CD1c-positive myeloid dendritic cell (primary cell): Measurements from ENCODE around the gene ARHGAP5.
A peak's percentile ranks its signal among the peaks of the same experiment; 100 is the strongest.

Source experiments
- DNase-seq: peaks from one replicate; pipeline ENCODE4 v3.0.0-alpha.2; 2016; ENCODE audit errors: extremely low spot score

ARHGAP5 gene

GRCh38 chr14:32075672-32076277, 1.3 kb upstream of the ARHGAP5 start:
- DNase-seq, result no peak

DNA sequence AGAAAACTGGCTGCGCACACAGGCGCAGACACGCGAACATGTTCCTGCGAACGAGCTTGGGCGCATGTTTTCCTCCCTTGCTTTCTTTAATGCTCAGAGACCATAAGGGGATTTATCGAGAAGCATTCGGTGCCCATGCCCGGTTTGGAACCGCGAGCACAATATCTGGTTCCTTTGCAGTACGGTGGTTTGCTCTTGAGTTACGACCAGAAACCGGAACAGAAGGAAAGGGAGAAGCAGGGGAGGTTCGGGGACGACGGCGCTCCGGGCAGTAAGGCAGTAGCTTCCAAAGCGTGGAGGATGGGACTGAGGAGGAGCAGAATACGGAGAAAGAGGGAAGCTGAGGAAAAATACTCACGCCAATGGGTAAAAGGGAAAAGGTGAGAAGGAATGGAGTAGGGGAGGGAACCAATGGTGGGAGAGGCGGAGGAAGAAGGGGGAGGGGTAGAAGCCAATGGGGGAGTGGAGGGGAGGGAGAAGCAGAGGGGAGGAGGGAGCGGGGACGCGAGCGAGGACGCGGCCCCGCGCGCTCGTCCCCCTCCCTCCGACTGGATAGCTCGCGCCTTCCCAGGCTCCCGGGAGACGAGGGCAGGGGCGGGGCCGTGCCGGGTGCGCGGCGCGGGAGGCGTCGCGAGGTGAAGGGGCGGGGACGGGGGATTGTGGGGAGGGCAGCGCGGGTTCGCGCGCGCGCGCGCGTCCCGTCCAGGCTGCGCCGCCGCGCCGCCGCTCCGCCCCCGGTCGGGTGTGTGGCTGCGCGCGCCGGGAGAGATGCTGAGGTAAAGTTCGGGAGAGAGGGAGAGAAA, 625 bp upstream of the ARHGAP5 start:
- peak; percentile 80 for DNase-seq

DNA sequence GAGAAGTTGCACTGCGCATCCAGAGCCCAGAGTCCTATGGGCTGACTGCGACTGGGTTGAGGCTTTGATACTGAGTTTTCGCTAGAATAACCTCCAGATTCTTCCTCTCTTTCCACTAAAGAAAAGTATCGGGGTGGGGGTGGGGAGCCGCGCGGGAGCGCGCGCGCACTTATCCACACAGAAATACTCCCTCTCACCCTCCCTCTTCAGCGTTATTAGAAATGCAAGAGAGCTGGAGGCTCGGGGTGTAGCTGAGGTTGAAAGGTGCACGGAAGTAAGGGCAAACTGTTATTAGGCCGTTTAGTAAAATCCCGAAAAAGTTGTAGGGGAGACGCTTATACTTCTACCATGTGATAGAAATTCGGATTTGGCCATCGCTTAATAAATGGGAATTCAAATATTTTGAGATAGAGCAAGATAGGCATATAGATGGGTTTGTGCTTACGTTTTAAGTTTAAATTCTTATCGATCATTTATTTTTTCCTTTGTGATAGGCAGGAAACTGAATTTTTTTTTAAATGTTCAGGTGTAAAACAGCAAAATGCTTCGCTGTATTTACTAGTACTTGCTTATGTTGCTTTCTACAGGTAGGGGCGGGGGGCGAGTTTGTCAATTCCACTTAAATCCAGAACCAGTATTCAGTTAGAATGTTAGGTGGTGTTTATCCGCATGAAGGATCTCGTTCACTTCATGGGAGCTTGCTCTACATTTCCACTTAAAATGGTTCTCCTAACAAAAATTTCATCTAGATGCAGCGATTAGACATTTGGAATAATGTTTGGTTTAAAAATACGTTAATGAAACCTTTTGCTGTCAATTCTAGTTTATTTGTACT, 1.1 kb downstream of the ARHGAP5 start:
- DNase-seq, result peak; percentile 27

DNA sequence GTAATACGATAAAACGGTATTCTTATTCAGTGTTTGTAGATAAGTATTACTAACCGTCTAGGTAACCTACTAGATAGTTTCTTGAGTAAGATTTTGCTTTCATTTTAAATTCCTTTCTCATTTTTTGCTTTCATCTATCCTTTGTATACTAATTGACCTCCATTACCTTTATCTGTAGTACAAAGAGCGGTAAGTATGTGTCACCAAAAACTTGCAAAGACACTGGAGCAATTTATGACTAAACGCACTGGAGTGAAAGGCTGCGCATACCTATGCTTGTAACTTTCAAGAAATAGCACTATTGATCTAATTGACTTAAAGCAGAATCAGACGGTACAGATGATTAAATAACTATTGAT, 1.7 kb downstream of the ARHGAP5 start:
- no peak for DNase-seq

- DNase-seq, result no peak
Measured at GRCh38 chr14:32079264-32079663, 2.2 kb downstream of the ARHGAP5 start.

DNA sequence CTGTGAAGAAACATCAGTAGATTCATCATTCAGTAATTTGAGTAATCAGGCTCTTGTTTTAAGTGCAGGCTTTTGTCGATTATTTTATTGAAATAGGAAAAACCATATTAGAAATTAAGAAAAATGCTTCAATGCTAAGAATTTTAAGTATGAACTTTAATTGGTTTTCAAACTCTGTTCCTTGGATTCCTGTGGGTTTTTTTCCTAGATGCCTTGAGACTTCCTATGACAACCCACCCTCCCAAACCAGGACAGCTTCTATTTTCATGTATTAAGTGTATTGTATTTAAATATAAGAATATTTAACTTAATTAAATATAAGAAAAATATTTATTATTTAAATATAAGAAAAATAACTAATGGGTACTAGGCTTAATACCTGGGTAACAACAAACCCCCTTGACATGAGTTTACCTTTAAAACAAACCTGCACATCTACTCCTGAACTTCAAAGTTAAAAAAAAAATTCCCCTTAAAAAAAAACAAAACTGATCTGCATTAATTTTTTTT, 3.0 kb downstream of the ARHGAP5 start:
- DNase-seq, result no peak

DNA sequence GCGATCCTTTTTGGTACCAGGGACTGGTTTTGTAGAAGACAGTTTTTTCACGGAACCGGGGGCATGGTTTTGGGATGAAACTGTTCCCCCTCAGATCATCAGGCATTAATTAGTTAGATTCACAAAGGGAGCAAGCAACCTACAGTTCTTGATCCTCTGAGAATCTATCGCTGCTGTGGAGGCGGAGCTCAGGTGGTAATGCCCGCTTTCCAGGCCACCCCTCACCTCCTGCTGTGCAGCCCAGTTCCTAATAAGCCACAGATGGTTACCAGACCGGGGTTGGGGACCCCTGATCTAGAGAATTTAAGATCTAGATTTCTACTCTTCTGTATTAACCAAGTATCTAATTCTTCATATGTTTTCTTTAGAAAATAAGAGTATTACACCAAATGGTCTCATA, 4.8 kb downstream of the ARHGAP5 start:
- no peak for DNase-seq

GRCh38 chr14:32083315-32083624, 6.2 kb downstream of the ARHGAP5 start:
- DNase-seq, result no peak

DNA sequence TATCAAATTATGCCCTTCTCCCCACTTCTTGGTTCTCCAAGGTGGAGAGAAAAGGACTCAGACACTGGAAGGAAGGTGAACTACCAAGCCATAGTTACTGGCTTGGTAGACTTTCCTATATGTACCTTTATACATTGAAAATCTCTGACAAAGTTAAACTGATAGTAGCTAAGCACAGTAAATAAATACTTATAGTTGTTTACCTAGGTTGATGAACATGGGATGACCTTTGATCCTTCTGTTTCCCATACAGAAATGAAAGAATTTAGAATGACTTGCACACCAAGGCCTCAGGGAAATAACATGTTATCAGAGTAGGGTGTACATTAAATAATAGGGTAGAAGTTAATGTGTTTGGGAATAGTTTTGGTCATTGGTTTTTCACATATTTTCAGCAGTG, 6.7 kb downstream of the ARHGAP5 start:
- no peak for DNase-seq

DNA sequence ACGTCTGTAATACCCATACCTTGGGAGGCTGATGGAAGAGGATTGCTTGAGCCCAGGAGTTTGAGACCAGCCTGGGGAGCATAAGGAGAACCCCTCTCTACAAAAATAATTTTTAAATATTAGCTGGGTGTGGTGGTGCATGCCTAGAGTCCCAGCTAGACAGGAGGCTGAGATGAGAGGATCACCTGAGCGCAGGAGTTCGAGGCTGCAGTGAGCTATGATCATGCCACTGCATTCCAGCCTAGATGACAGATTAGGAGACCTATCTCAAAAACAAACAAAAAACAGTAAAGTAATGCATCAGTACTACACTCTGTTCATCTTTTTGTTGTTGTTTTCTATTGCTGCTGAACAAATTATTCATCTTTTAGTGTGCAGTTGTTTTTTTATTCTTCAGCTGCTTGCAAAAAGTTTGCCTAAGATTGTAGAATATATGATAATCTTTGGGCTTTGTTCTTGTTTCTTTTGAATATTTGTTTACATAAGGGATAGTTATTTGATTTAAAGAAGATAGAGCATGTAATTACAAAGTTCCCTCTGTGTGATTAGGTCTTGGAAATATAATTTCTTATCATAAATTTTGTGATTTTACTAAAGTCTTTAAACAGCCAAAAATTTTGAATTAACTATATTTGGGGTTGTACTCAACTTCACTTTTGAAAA, 8.2 kb downstream of the ARHGAP5 start:
- DNase-seq, result no peak

- DNase-seq, result no peak
Measured at GRCh38 chr14:32085845-32086383, 8.8 kb downstream of the ARHGAP5 start.

DNA sequence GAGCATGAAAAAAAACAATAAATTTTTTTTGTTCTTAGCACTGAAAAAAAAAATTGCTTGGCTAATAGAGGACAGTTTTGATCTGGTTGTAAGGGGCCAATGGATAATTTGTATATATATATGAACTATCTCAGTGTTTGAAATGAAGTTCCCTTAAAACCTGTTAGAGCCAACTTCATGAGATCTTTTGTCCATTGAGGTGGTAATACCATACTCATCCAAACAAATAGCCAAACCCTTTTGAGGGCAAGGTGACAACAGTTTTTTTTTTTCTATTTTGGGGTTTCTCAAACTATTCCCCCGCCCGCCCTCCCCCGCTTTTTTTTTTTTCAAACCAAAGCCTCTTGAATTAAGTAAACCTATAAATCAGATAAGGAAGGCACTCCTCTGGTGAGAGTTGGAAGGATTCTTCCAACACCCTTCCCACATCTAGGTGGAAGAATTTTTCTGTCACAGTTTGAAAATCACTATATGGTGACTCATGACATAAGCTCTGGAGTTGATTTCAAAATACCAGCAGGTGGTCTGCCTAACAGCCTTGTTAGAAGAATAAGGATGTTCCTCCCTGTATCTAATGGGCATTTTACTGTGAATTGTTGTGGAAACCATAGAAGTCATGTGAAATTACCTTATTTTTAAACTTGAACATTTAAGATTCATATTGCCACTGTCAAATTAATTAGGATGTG, 10.2 kb downstream of the ARHGAP5 start:
- no peak for DNase-seq

- DNase-seq, result no peak
Measured at GRCh38 chr14:32087907-32088306, 10.8 kb downstream of the ARHGAP5 start.

- no peak for DNase-seq
Measured at GRCh38 chr14:32090686-32091085, 13.6 kb downstream of the ARHGAP5 start.

- no peak for DNase-seq
Measured at GRCh38 chr14:32099473-32099872, 22.4 kb downstream of the ARHGAP5 start.

GRCh38 chr14:32100175-32100574, 23.1 kb downstream of the ARHGAP5 start:
- no peak for DNase-seq

GRCh38 chr14:32102152-32102787, 25.2 kb downstream of the ARHGAP5 start:
- no peak for DNase-seq

DNA sequence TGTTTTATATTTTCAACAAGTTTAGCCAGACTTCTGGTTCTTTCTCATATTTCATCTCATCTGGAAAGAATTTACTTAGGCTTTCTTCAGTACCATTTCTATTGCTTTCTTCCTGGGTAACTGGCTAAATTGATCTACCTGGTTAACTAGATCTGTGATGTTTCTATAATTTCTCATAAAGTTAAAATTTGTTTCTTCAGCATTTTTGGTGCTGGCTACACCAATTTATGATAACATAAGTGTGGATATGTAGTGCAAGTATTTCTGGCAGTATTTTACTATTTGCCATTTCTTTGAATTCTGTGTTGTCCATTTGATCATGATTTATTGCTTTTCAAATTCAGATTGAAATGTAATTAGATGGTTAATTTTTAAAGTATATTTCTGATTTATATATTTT, 25.9 kb downstream of the ARHGAP5 start:
- no peak for DNase-seq

DNA sequence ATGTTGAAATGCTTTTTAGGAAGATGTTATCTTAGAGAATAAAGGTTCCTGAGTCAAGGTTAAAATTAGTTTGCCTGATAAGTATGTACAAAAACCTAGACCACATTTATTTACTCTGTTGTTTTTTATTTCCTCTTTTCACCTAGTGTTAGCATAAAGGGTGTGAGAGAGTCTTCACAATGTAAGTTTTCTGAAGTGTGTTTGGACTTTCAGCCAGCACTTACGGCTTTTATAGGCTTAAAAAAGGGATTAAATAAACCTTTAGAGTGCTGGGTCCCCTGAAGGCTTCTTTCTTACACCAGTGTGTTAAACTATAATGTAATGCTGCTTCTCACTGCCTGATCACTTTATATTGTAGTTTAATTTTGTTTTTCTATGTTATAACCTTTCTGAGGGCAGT, 27.2 kb downstream of the ARHGAP5 start:
- no peak for DNase-seq

DNA sequence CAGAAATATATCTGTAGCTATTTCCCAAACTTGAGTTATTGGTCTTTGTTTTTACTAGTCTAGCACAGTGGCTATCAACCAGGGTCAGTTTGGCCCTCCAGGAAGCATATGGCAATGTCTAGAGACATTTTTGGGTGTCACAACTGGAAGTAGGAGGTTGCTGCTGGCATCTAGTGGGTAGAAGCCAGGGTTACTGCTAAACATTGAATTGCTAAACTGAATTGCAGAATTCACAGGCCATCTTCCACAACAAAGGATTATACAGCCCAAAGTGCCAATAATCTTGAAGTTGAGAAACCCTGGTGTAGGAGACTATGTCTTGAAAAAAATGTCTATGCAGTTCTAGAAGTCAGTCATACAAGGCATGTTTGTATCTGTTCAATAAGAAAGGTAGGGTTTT, 27.7 kb downstream of the ARHGAP5 start:
- DNase-seq, result no peak
